Smooth muscle cell (in vitro differentiated cells): ENCODE measurements around the gene SYCP2L. TPM values are rescaled to one million over a fixed set of nuclear protein-coding genes. Genes with fewer than 3 reads are reported as not detected.
A peak's percentile ranks its signal among the peaks of the same experiment; 100 is the strongest.

Experiments used
- DNase-seq: peaks from one replicate; lab custom pipeline; 2025; ENCODE audit not compliant: unreplicated experiment; lab: John Stamatoyannopoulos, UW
- H2AFZ ChIP-seq: fragments of 200-600 bp; sonication (generic); 2 replicates; pipeline ENCODE4 v1.6.0; 2016; ENCODE audit warnings: antibody characterized with exemption, low read depth, mild to moderate bottlenecking
- H3F3A ChIP-seq: fragments of 200-600 bp; sonication (generic); 2 replicates; pipeline ENCODE4 v1.6.0; 2017; ENCODE audit warnings: antibody characterized with exemption, low read depth
- H3K27ac ChIP-seq: fragments of 200-600 bp; sonication (generic); 2 replicates; pipeline ENCODE4 v1.5.1; 2016; ENCODE audit warnings: low read depth, mild to moderate bottlenecking
- H3K27me3 ChIP-seq: fragments of 200-600 bp; sonication (generic); 2 replicates; pipeline ENCODE4 v1.6.1; 2016; ENCODE audit warnings: low read depth, mild to moderate bottlenecking
- H3K36me3 ChIP-seq: fragments of 200-600 bp; sonication (generic); 2 replicates; pipeline ENCODE4 v1.5.1; 2016; ENCODE audit warnings: low read depth
- H3K4me1 ChIP-seq: fragments of 200-600 bp; sonication (generic); 2 replicates; pipeline ENCODE4 v1.5.1; 2016; ENCODE audit warnings: low read depth
- H3K4me2 ChIP-seq: fragments of 200-600 bp; sonication (generic); 2 replicates; pipeline ENCODE4 v1.6.0; 2016; ENCODE audit warnings: mild to moderate bottlenecking
- H3K4me3 ChIP-seq: fragments of 200-600 bp; sonication (generic); 2 replicates; pipeline ENCODE4 v1.5.1; 2016; ENCODE audit warnings: mild to moderate bottlenecking
- H3K79me2 ChIP-seq: fragments of 200-600 bp; sonication (generic); 2 replicates; pipeline ENCODE4 v1.6.0; 2016; ENCODE audit warnings: low read depth, mild to moderate bottlenecking
- H3K9ac ChIP-seq: fragments of 200-600 bp; sonication (generic); 2 replicates; pipeline ENCODE4 v1.6.0; 2016; ENCODE audit warnings: low read depth
- H3K9me3 ChIP-seq: fragments of 200-600 bp; sonication (generic); replicated peaks from 2 replicates; pipeline ENCODE4 v1.5.1; 2016; ENCODE audit warnings: low read depth
- H4K20me1 ChIP-seq: fragments of 200-600 bp; sonication (generic); 2 replicates; pipeline ENCODE4 v1.6.0; 2016; ENCODE audit warnings: low read depth
- CTCF ChIP-seq: fragments of 200-600 bp; sonication (generic); IDR thresholded peaks from 2 replicates; pipeline ENCODE4 v1.5.1; 2017; ENCODE audit warnings: borderline replicate concordance, mild to moderate bottlenecking, antibody characterized with exemption; ENCODE audit not compliant: insufficient read depth, poor library complexity, severe bottlenecking
- WGBS: methylation state at CpG from one replicate; pipeline ENCODE4 v1.1.7; 2016; ENCODE audit warnings: low lambda C conversion rate; 5-methylcytosine and 5-hydroxymethylcytosine counted together
- polyA plus RNA-seq: library from polyadenylated mRNA; unstranded; fragments of >200 nt; fragmentation: Nextera tagmentation; extraction: Ambion mirVana; gene quantifications from 2 replicates; pipeline ENCODE4 v1.2.1, GENCODE V29; 2016
- total RNA-seq: library from RNA; depleted of rRNA; stranded (reverse); fragments of >200 nt; gene quantifications from 2 replicates; pipeline ENCODE4 v1.2.3, GENCODE V29; 2014

The SYCP2L gene
- total and polyA plus RNA-seq, 2 experiments from 2014 or later: 0.74 to 6.4 TPM

DNA sequence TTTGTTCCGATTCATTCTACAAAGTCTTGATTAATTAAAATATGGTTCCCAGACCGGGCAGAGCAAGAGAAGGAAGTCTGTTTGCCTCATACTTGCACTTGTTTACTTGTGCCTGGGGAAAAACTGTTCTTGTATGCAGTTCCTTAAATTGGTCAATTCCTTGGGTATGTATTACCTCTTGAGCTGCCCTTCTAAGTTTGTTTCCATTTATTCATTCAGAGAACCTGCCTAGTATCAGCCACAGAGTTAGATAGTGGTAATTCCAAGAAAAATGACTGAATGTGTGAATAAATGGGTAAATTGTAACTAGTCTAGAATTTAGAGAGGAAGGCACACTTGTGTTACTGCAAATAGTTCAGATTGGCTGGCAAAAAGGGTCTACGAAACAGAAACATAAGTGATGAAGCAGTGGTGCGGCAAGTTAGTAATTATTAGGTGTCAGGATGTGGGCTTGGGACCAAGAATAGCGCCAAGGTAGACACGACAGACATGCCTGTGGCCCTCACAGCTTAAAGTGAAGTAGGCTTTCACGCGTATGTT is 48.0 kb upstream of the SYCP2L start:
- no peak for DNase-seq
- no peak overlapping the region for H3K9ac ChIP-seq
- no peaks in the 10 kb centered on the region for H3K79me2 ChIP-seq

GRCh38 chr6:10843554-10843953 is 43.3 kb upstream of the SYCP2L start:
- Histone ChIP-seq H3K4me2 (no peak overlapping the region), H4K20me1 (no peaks in the 10 kb centered on the region), H3F3A (no peaks in the 10 kb centered on the region), H3K27me3 (peaks cover 29% of the 10 kb centered on the region), H3K9me3 (no peaks in the 10 kb centered on the region), H3K9ac (no peak overlapping the region), H3K4me3 (no peak overlapping the region), H2AFZ (no peak overlapping the region), H3K79me2 (no peaks in the 10 kb centered on the region), H3K4me1 (no peaks in the 10 kb centered on the region), H3K27ac (no peak overlapping the region), H3K36me3 (no peaks in the 10 kb centered on the region)
- TF ChIP-seq CTCF: no peak
- DNase-seq: no peak

More for the DNA sequence above, 48.0 kb upstream of the SYCP2L start:
- 70% methylated on average over 8 of the region's 8 CpGs for WGBS
- Histone ChIP-seq H4K20me1 (no peaks in the 10 kb centered on the region), H3K4me3 (peak overlapping the region; percentile 74), H3K9me3 (no peaks in the 10 kb centered on the region), H3K27me3 (peaks cover 42% of the 10 kb centered on the region), H3K36me3 (no peaks in the 10 kb centered on the region), H2AFZ (peak overlapping the region; percentile 77), H3K27ac (no peak overlapping the region), H3K4me2 (peak overlapping the region; percentile 99), H3K4me1 (peaks cover 14% of the 10 kb centered on the region), H3F3A (no peaks in the 10 kb centered on the region)
- TF ChIP-seq CTCF: no peak

GRCh38 chr6:10847684-10848083 is 39.2 kb upstream of the SYCP2L start:
- H3K9ac ChIP-seq: no peak overlapping the region
- H4K20me1 ChIP-seq: no peaks in the 10 kb centered on the region
- no peaks in the 10 kb centered on the region for H3K36me3 ChIP-seq
- H3K9me3 ChIP-seq: no peaks in the 10 kb centered on the region
- no peaks in the 10 kb centered on the region for H3F3A ChIP-seq
- peak; percentile 9 for TF ChIP-seq CTCF
- H3K4me3 ChIP-seq: no peak overlapping the region
- no peaks in the 10 kb centered on the region for H3K4me1 ChIP-seq
- H2AFZ ChIP-seq: no peak overlapping the region
- H3K27me3 ChIP-seq: peaks cover under 1% of the 10 kb centered on the region
- DNase-seq: no peak
- 85% methylated on average over 3 of the region's 3 CpGs for WGBS
- no peak overlapping the region for H3K27ac ChIP-seq
- H3K79me2 ChIP-seq: no peaks in the 10 kb centered on the region
- H3K4me2 ChIP-seq: no peak overlapping the region

- no peak overlapping the region for H3K4me3 ChIP-seq
- H3K4me1 ChIP-seq: no peaks in the 10 kb centered on the region
- H3F3A ChIP-seq: no peaks in the 10 kb centered on the region
- H3K4me2 ChIP-seq: no peak overlapping the region
- H3K27ac ChIP-seq: no peak overlapping the region
- no peak for TF ChIP-seq CTCF
- DNase-seq: no peak
- peaks cover 7% of the 10 kb centered on the region for H3K9me3 ChIP-seq
- WGBS: 89% methylated on average over 4 of the region's 4 CpGs
- no peaks in the 10 kb centered on the region for H4K20me1 ChIP-seq
- no peaks in the 10 kb centered on the region for H3K79me2 ChIP-seq
- H3K27me3 ChIP-seq: no peaks in the 10 kb centered on the region
- no peaks in the 10 kb centered on the region for H3K36me3 ChIP-seq
- no peak overlapping the region for H3K9ac ChIP-seq
- H2AFZ ChIP-seq: no peak overlapping the region
Observed at GRCh38 chr6:10849901-10850300, 37.0 kb upstream of the SYCP2L start.
